Stimulated activated CD8-positive, alpha-beta memory T cell treated with anti-CD3 and anti-CD28 coated beads, Interleukin-15, amount 100 ng/mL, for 48 hours (primary cell): Measurements from ENCODE around the gene NEUROG1.

Experiments
- DNase-seq, 2 donors: peaks; one replicate each; pipeline ENCODE4 v3.0.0-alpha.2; 2020; ENCODE audit warnings: low read depth in 2 of 2

The NEUROG1 gene

GRCh38 chr5:135564331-135564730, 28.6 kb upstream of the NEUROG1 start:
- no peak for DNase-seq

- DNase-seq = no peak
Observed at GRCh38 chr5:135561266-135561665, 25.5 kb upstream of the NEUROG1 start.

GRCh38 chr5:135560858-135561257, 25.1 kb upstream of the NEUROG1 start:
- DNase-seq = peak; percentile 63 to 67

GRCh38 chr5:135559354-135559753, 23.6 kb upstream of the NEUROG1 start:
- no peak for DNase-seq

- DNase-seq = no peak
Observed at GRCh38 chr5:135557076-135557838, 21.5 kb upstream of the NEUROG1 start.

GRCh38 chr5:135556620-135557019, 20.9 kb upstream of the NEUROG1 start:
- no peak for DNase-seq

GRCh38 chr5:135555530-135555929, 19.8 kb upstream of the NEUROG1 start:
- no peak for DNase-seq

GRCh38 chr5:135553688-135554462, 18.1 kb upstream of the NEUROG1 start:
- DNase-seq = no peak

GRCh38 chr5:135551593-135552447, 16.1 kb upstream of the NEUROG1 start:
- DNase-seq = peak; percentile 29 to 36

- DNase-seq = no peak
Observed at GRCh38 chr5:135549413-135549812, 13.6 kb upstream of the NEUROG1 start.

GRCh38 chr5:135547590-135548254, 12.0 kb upstream of the NEUROG1 start:
- DNase-seq = no peak

- no peak for DNase-seq
Observed at GRCh38 chr5:135546912-135547311, 11.1 kb upstream of the NEUROG1 start.

- no peak for DNase-seq
Observed at GRCh38 chr5:135546101-135546500, 10.3 kb upstream of the NEUROG1 start.

- no peak for DNase-seq
Observed at GRCh38 chr5:135545099-135545498, 9.3 kb upstream of the NEUROG1 start.

- DNase-seq = no peak
Observed at GRCh38 chr5:135543485-135544304, 7.9 kb upstream of the NEUROG1 start.

- no peak for DNase-seq
Observed at GRCh38 chr5:135543001-135543484, 7.3 kb upstream of the NEUROG1 start.

- DNase-seq = no peak
Observed at GRCh38 chr5:135541807-135542502, 6.2 kb upstream of the NEUROG1 start.

GRCh38 chr5:135539430-135540005, 3.8 kb upstream of the NEUROG1 start:
- DNase-seq = no peak

GRCh38 chr5:135538261-135538660, 2.5 kb upstream of the NEUROG1 start:
- DNase-seq = no peak

GRCh38 chr5:135537745-135538144, 2.0 kb upstream of the NEUROG1 start:
- no peak for DNase-seq
